ACC112 (cell line): ENCODE results near the gene PLA2G4B.

Source experiments
- H2AFZ ChIP-seq: fragments of 200-600 bp; sonication (generic); one replicate; pipeline ENCODE4 v1.6.0; 2017; ENCODE audit warnings: antibody characterized with exemption, low read length; ENCODE audit not compliant: unreplicated experiment
- H3K27ac ChIP-seq: fragments of 200-600 bp; sonication (generic); 2 replicates; pipeline ENCODE4 v1.5.1; 2014; ENCODE audit warnings: low read depth, mild to moderate bottlenecking, antibody characterized with exemption, low read length, moderate library complexity
- H3K27me3 ChIP-seq: fragments of 200-600 bp; sonication (generic); 2 replicates; pipeline ENCODE4 v1.6.1; 2014; ENCODE audit warnings: mild to moderate bottlenecking, antibody characterized with exemption, low read length, moderate library complexity, mixed read lengths; ENCODE audit not compliant: insufficient read depth
- H3K36me3 ChIP-seq: fragments of 200-600 bp; sonication (generic); 2 replicates; pipeline ENCODE4 v1.6.1; 2016; ENCODE audit warnings: mild to moderate bottlenecking, antibody characterized with exemption, low read length, moderate library complexity, mixed read lengths; ENCODE audit not compliant: insufficient read depth
- H3K4me1 ChIP-seq: fragments of 200-600 bp; sonication (generic); one replicate; pipeline ENCODE4 v1.6.1; 2016; ENCODE audit warnings: low read length, mixed read lengths; ENCODE audit not compliant: insufficient read depth, unreplicated experiment, control insufficient read depth
- H3K4me3 ChIP-seq: fragments of 200-600 bp; sonication (generic); 2 replicates; pipeline ENCODE4 v1.5.1; 2014; ENCODE audit warnings: mild to moderate bottlenecking, low read depth, low read length
- H3K79me2 ChIP-seq: fragments of 200-600 bp; sonication (generic); one replicate; pipeline ENCODE4 v1.6.0; 2016; ENCODE audit warnings: low read length; ENCODE audit not compliant: control insufficient read depth, unreplicated experiment, insufficient read depth

The PLA2G4B gene

GRCh38 chr15:41797201-41797944 lies 41.3 kb upstream of the PLA2G4B start:
- Histone ChIP-seq H2AFZ (no peak overlapping the region), H3K27ac (peak overlapping the region; percentile 63), H3K4me3 (peak overlapping the region; percentile 35; the same call in 1 of the 2 replicates), H3K36me3 (peaks cover 8% of the 10 kb centered on the region; the same call in 1 of the 2 replicates), H3K27me3 (no peaks in the 10 kb centered on the region), H3K79me2 (peaks cover 20% of the 10 kb centered on the region), H3K4me1 (peaks cover 43% of the 10 kb centered on the region)

GRCh38 chr15:41798607-41799487 lies 39.8 kb upstream of the PLA2G4B start:
- Histone ChIP-seq H3K4me3 (no peak overlapping the region), H3K27me3 (no peaks in the 10 kb centered on the region), H3K4me1 (peaks cover 43% of the 10 kb centered on the region), H3K36me3 (peaks cover 8% of the 10 kb centered on the region; the same call in 1 of the 2 replicates), H3K27ac (no peak overlapping the region), H2AFZ (no peak overlapping the region), H3K79me2 (peaks cover 15% of the 10 kb centered on the region)

DNA sequence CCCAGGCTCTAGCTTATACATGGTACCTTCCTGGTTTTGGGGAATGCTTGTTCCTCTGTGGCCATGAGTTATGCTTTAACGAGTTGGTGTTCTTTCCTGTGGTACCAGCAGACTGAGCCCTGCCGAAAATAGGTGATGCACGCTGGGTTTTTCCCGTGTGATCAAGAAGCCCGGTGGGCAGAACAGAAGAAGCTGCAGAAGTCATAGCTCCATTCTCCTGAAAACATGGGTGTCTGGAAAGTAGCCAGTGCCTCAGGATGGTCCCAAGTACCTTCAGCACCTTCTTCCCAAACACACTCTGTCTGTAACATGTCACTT lies 39.2 kb upstream of the PLA2G4B start:
- no peak overlapping the region for H3K4me3 ChIP-seq
- H3K36me3 ChIP-seq: peaks cover 8% of the 10 kb centered on the region; the same call in 1 of the 2 replicates
- peaks cover 15% of the 10 kb centered on the region for H3K79me2 ChIP-seq
- no peak overlapping the region for H2AFZ ChIP-seq
- H3K4me1 ChIP-seq: peaks cover 43% of the 10 kb centered on the region
- H3K27me3 ChIP-seq: no peaks in the 10 kb centered on the region
- H3K27ac ChIP-seq: no peak overlapping the region

DNA sequence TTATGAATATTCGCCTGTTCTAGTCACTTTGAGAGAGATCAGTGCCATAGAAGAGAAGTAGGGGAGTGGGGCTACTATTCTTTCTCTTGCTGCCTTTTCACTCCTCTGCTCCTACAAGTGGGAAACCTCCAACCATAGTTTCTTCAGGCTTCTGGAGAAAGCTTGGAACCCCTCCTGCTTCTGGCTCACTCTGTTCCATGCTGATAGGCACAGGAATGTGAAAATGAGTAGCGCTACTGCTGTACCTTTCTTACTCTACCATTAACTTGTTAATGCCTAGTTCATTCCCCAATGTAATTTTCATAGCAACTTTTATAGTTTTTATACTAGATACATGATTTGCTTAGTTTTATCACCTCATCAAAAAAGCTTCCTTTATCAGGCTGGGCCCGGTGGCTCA lies 37.5 kb upstream of the PLA2G4B start:
- Histone ChIP-seq H3K79me2 (peaks cover 13% of the 10 kb centered on the region), H3K27me3 (no peaks in the 10 kb centered on the region), H3K36me3 (peaks cover 8% of the 10 kb centered on the region; the same call in 1 of the 2 replicates), H3K4me3 (no peak overlapping the region), H3K27ac (no peak overlapping the region), H2AFZ (no peak overlapping the region), H3K4me1 (peaks cover 38% of the 10 kb centered on the region)

DNA sequence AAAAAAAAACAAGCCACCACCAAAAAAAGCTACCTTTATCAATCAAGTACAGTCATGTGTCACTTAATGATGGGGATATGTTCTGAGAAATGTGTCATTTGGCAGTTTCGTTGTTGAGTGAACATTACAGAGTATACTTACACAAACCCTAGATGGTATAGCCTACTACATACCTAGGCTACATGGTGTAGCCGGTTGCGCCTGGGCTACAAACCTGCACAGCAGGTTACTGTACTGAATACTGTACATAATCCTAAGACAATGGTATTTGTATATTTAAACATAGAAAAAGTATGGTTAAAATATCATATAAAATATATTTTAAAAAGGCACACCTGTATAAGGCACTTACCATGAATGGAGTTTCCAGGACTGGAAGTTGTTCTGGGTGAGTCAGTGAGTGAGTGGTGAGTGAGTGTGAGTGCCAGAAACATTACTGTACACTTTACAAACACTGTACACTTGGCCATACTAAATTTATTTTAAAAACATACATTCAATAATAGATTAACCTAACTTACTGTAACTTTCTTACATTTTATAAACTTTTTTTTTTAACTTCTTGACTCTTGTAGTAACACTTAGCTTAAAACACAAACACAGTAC lies 36.7 kb upstream of the PLA2G4B start:
- H3K27ac ChIP-seq: peak overlapping the region; percentile 31; the same call in 1 of the 2 replicates
- H3K36me3 ChIP-seq: peaks cover 8% of the 10 kb centered on the region; the same call in 1 of the 2 replicates
- no peak overlapping the region for H2AFZ ChIP-seq

GRCh38 chr15:41804361-41804760 lies 34.3 kb upstream of the PLA2G4B start:
- no peak overlapping the region for H3K27ac ChIP-seq
- peaks cover 3% of the 10 kb centered on the region for H3K79me2 ChIP-seq

More for the DNA sequence above, 36.7 kb upstream of the PLA2G4B start:
- Histone ChIP-seq H3K4me3 (no peak overlapping the region), H3K27me3 (no peaks in the 10 kb centered on the region), H3K4me1 (peaks cover 30% of the 10 kb centered on the region), H3K79me2 (peaks cover 11% of the 10 kb centered on the region)

DNA sequence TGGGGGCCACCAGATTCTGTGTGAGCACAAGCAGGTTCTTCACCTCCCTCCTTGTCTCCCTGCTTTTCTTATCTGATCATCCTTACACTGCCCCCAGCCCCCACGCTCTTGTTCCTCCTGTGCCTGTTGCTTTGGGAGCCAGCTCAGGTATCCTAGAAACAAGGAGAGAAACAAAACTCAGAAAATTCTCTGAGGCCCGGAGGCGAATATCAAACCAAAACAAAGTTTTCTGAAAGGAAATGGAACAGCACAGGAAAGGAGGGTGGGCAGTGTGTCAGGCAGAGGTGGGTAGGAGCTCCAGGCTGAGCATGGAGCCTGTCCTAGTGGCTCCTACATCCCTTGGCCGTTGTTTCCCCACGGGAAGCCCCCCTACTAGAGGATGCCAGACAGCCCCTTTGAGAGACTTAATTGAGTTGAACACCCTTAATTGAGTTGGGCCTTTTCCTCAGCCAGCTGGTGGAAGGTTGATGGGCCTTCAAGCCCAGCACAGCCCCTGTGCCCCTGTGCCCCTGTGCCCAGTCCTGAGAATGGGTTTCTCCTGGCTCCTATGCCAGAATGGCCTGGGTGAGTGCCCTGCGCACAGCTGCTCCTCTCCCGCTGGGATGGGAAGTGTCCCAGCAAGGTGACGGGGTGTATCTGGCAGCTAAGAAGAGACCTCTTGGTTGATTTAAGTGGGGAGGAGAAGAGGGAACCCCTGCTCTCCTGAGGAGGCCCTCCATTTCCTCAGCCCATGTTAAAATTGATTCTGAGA lies 33.6 kb upstream of the PLA2G4B start:
- peaks cover 17% of the 10 kb centered on the region for H3K4me1 ChIP-seq
- H2AFZ ChIP-seq: no peak overlapping the region
- H3K79me2 ChIP-seq: no peaks in the 10 kb centered on the region
- no peak overlapping the region for H3K4me3 ChIP-seq
- H3K27me3 ChIP-seq: no peaks in the 10 kb centered on the region
- 0 out of 2 replicates have a peak, but pooled peaks cover 3% of the 10 kb centered on the region for H3K36me3 ChIP-seq
- no peak overlapping the region for H3K27ac ChIP-seq

More at GRCh38 chr15:41804361-41804760, 34.3 kb upstream of the PLA2G4B start:
- no peak overlapping the region for H3K4me3 ChIP-seq
- no peaks in the 10 kb centered on the region for H3K27me3 ChIP-seq
- H3K4me1 ChIP-seq: peaks cover 19% of the 10 kb centered on the region
- no peak overlapping the region for H2AFZ ChIP-seq
- peaks cover 8% of the 10 kb centered on the region; the same call in 1 of the 2 replicates for H3K36me3 ChIP-seq

- Histone ChIP-seq H3K36me3 (0 out of 2 replicates have a peak, but pooled peaks cover 3% of the 10 kb centered on the region), H3K27ac (no peak overlapping the region), H3K4me3 (no peak overlapping the region), H3K79me2 (no peaks in the 10 kb centered on the region), H3K27me3 (no peaks in the 10 kb centered on the region), H2AFZ (no peak overlapping the region), H3K4me1 (peaks cover 17% of the 10 kb centered on the region)
Measured at GRCh38 chr15:41805711-41806110, 32.9 kb upstream of the PLA2G4B start.

GRCh38 chr15:41806291-41807181 lies 32.1 kb upstream of the PLA2G4B start:
- H2AFZ ChIP-seq: no peak overlapping the region
- peaks cover 15% of the 10 kb centered on the region for H3K4me1 ChIP-seq
- no peaks in the 10 kb centered on the region for H3K36me3 ChIP-seq
- no peaks in the 10 kb centered on the region for H3K79me2 ChIP-seq
- H3K4me3 ChIP-seq: no peak overlapping the region
- no peaks in the 10 kb centered on the region for H3K27me3 ChIP-seq
- no peak overlapping the region for H3K27ac ChIP-seq
